HG03139 (cell line): ENCODE data around the gene CACNA1H.

Experiments
- ATAC-seq: cut with Tn5 transposase; IDR thresholded peaks from one replicate; pipeline ENCODE4 v1.9.1; 2021; ENCODE audit not compliant: unreplicated experiment

CACNA1H gene

DNA sequence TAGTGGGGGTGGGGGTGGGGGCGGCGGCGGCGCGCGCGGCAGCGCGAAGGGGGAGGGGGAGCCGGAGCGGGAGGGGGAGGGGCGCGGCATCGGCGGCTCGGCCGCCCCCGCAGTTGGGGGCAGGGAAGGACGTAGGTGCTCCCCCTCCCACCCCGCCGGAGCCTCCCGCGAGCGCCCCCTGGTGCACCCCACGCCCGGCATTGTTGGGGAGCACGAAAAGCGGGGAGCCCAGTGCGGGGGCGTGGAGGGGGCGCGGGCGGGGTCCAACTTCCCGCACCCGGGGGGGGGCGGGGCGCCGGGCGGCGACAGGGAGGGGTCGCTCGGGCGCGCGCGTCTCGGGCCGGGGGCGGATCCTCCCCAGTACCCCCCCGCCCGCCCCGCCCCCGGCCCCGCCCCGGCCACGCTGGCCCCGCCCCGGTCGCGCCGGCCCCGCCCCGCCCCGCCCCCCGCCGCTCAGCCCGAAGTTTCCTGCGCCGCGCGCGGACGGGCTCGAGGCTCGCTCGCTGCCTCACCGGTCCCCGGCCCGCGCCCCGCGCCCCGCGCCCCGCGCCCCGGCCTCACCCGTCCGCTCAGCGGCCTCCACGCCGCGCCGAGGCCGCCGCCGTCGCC lies at the start of gene CACNA1H:
TSS of gene CACNA1H (plus strand) at position 456 of the 609 bp plus-strand sequence. CDS start 632 bp downstream, outside the sequence.
- ATAC-seq = no peak

- no peak for ATAC-seq
Observed at GRCh38 chr16:1103636-1103980, 49.3 kb upstream of the CACNA1H start.

- no peak for ATAC-seq
Observed at GRCh38 chr16:1105888-1106620, 46.9 kb upstream of the CACNA1H start.

DNA sequence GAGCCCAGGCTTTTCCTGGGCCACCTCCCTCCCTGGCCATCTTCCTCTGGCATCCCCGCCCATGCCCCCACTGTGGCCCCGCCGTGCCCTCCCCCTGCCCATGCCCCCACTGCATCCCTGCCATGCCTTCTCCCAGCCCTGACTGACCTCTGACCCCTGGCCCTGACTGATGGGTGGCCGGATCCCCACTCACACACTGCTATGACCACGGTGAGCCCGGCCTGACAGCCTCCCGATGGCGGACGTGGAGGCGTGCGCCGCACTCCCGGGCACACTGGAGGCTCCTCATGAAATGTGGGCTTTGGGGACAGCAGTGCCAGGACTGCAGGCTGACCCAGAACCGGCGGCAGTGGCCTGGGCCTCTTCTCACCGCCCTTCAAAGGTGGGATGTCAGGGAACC lies 46.2 kb upstream of the CACNA1H start:
- ATAC-seq = no peak

DNA sequence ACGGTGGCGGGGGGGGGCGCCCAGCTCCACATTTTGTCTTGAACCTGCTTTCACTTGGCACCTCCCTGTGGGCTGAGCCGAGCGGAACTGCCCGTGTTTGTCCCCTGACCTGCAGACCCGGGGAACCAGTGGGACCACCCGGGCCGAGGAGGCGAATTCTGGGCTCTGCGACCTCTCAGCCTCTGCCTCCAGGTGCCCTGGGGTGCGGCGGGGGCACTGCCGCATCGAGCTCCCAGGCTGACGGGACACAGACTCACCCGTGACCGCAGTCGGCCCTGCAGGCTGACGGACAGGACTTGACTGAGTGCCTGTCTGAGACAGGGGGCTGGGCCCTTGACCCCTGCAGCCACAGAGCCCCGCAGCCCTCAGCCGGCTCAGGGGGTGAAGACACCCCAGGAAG lies 45.8 kb upstream of the CACNA1H start:
- no peak for ATAC-seq

DNA sequence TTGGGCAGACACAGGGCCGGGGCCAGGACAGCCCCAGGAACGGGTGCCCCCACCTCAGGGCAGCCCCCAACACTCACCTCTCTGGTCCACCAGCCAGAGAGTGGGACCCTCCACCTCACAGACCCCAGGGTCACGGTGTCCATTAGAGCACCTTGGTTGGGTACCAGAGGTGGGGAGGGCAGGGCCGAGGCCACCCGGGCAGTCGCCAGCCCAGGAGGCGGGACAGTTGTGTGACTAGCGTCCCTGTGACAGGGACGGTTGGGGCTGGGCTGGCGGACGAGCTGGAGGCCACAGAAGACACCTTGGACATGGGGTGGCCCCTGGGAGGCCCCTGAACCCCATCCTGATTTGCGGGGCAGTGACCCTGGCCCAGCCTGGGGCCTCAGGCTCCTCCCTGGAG lies 45.2 kb upstream of the CACNA1H start:
- ATAC-seq = no peak

DNA sequence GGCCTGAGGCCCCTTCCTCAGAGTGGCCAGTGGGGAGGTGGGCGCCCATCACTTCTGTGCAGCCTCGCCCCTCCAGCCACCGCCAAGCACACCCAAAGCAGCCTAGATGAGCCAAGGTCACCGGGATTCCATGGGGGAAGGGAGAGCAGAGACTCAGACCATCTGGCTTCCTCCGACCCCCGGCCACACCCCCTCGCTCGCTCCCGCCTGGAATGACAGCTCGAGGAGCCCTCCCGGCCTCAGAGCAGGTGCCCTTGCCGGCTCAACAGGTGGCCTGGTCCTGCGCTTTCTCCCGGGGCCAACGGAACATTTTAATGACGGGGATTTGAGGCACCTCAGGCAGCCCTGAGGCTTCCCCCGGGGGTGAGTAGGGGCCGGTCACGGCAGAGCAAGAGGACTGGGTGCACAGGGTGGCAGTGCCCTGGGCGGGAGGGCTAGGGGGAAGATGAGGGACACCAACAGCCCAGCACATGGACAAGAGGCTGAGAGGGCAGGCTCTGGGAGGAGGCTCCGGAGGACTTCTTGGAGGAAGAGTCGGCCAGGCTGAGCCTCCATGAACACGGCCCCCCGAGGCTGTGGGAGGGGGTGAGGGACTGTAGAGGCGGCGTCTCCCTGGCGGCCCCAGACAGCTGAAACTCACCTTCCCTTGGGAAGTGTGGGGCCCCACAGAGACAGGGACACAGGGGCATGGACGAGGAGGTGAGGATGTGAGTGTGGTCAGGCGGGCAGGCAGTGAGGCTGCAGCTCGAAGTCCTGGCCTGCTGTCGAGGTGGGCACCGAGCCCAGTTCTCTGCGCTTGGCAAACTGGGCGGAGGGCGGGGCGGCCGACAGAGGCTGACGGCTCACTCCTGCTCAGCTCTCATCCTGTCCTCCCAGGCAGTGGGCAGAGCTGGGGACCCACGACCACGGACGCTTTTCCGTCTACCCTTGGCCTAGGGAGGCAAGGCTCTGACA lies 44.3 kb upstream of the CACNA1H start:
- no peak for ATAC-seq

DNA sequence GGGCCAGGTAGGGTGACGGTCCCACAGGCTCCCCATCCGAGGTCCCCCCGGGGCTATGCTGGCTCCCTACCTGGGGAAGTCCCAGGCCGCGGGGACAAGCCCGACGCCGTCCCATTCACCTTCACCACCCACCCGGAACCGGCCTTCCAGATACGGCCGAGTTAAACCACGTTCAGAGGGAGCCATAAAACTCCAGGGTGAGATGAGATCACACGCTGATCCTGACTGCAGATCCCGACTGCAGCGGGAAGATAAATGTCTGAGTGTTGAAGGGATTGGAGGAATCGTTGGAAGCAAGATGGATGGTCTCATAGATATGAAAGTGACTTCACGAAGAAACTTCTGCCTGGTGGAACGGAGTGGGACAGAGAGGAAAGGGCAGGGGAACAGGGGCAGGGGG lies 43.3 kb upstream of the CACNA1H start:
- ATAC-seq = no peak

- ATAC-seq = no peak
Observed at GRCh38 chr16:1112506-1113184, 40.3 kb upstream of the CACNA1H start.

DNA sequence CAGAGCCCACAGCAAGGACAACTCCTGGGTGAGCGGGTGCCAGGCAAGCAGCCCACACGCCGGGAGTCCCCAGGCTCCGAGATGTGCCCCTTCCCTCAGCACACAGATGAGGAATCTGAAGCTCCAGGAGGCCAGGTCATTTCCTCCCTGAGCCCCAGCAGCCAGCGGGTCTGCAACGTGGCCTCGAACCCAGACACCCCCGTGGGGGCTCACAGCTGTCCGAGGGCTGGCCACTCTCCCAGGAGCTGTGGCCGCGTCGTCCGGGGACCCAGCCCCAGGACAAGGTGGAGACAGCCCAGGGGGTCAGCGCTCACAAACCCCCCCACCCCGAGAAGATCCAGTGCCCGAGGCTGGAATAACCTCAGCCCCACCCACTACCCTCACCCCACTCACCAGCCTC lies 39.4 kb upstream of the CACNA1H start:
- no peak for ATAC-seq

GRCh38 chr16:1113889-1114526 lies 38.9 kb upstream of the CACNA1H start:
- no peak for ATAC-seq

DNA sequence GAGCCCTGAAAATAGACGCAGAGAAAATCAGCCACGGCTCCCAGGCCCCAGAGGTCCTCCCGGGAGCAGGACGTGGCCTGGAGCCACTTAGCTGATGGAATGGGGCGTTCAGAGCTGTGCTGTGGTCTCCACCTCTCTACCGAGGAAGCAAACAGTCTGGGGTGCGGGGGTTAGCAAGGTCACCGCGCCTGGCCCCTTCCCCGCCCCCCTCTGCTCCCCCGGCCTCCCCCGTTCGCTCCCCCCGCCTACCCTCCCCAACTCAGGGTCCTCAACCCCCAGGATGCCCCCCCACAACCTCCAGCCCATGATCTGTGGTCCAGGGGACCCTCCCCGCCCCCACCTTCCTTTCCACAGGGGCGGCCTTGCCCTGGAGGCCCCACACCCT lies 36.2 kb upstream of the CACNA1H start:
- no peak for ATAC-seq

- ATAC-seq = no peak
Observed at GRCh38 chr16:1117176-1117900, 35.6 kb upstream of the CACNA1H start.

DNA sequence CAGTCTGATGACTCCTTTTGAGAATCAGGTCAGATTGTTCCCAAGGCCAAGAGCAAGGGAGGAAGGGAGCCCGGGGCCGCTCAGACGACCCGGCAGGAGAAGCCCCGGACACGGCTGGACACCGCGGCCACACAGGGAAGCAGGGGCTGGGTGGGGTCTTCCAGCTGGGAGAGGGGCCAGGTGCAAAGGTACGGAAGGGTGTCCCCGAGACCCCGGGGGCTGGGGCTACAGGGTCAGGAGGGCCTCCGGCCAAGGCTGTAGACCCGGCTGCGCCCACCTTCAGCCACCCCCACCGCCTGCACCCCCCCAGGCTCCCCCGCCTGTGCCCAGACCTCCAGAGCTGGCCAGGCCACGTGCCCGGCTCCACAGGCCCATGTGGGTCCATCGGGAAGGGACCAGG lies 35.0 kb upstream of the CACNA1H start:
- no peak for ATAC-seq

GRCh38 chr16:1119129-1119528 lies 33.8 kb upstream of the CACNA1H start:
- ATAC-seq = no peak

- ATAC-seq = no peak
Observed at GRCh38 chr16:1119766-1120576, 32.9 kb upstream of the CACNA1H start.

GRCh38 chr16:1120577-1120941 lies 32.3 kb upstream of the CACNA1H start:
- ATAC-seq = no peak

DNA sequence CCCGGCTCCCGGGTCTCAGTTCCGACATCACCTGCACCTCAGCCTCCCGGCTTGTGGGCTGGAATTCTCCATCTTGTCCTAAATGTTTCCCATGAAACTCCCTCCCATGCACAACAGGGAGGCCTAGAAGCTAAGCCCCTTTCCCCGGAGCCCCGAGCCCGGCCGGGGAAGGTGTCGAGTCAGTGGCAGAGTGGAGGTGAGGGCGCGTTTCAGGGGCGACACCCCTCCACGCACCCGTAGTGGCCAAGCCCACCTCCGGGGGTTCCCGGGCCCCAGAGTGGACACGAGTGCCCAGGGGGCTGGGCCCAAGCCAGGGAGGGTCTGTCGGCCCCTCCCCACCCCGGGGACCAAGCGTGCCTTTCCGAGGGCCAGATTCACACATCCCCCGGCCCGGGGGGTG lies 31.9 kb upstream of the CACNA1H start:
- no peak for ATAC-seq
